HepG2 (cell line): ENCODE data around the gene CDK9. TPM values are rescaled to one million over a fixed set of nuclear protein-coding genes. Genes with fewer than 3 reads are reported as not detected.
A peak's percentile ranks its signal among the peaks of the same experiment; 100 is the strongest.

ENCODE experiments used
- GZF1 ChIP-seq: sonication (generic); formaldehyde crosslinking; IDR thresholded peaks from 2 replicates; pipeline ENCODE4 v1.5.1; 2020; ENCODE audit warnings: mild to moderate bottlenecking, missing genetic modification reagents
- HIVEP1 ChIP-seq: sonication (generic); formaldehyde crosslinking; IDR thresholded peaks from 2 replicates; pipeline ENCODE4 v1.4.0; 2020; ENCODE audit warnings: mild to moderate bottlenecking, missing genetic modification reagents
- MTA1 ChIP-seq: sonication (generic); formaldehyde crosslinking; IDR thresholded peaks from 2 replicates; pipeline ENCODE4 v1.4.0; 2020; ENCODE audit warnings: missing genetic modification reagents, mild to moderate bottlenecking, borderline replicate concordance
- MTERF4 ChIP-seq: sonication (generic); formaldehyde crosslinking; IDR thresholded peaks from 2 replicates; pipeline ENCODE4 v1.8.0; 2023; ENCODE audit warnings: mild to moderate bottlenecking, missing genetic modification reagents
- SKIL ChIP-seq: sonication (generic); formaldehyde crosslinking; IDR thresholded peaks from 2 replicates; pipeline ENCODE4 v1.8.0; 2022; ENCODE audit warnings: missing genetic modification reagents, mild to moderate bottlenecking, moderate library complexity, borderline replicate concordance
- SNAPC4 ChIP-seq: sonication (generic); formaldehyde crosslinking; IDR thresholded peaks from 2 replicates; pipeline ENCODE4 v1.4.0; 2020; ENCODE audit warnings: mild to moderate bottlenecking, missing genetic modification reagents
- SPEN ChIP-seq: sonication (generic); formaldehyde crosslinking; IDR thresholded peaks from 2 replicates; pipeline ENCODE4 v1.5.1; 2020; ENCODE audit warnings: low read depth, mild to moderate bottlenecking, missing genetic modification reagents
- STAT5B ChIP-seq: sonication (generic); formaldehyde crosslinking; IDR thresholded peaks from 2 replicates; pipeline ENCODE4 v1.4.0; 2020; ENCODE audit warnings: missing genetic modification reagents
- ZNF142 ChIP-seq: sonication (generic); formaldehyde crosslinking; IDR thresholded peaks from 2 replicates; pipeline ENCODE4 v1.4.0; 2020; ENCODE audit warnings: missing genetic modification reagents
- ZNF543 ChIP-seq: sonication (generic); formaldehyde crosslinking; IDR thresholded peaks from 2 replicates; pipeline ENCODE4 v1.4.0; 2020; ENCODE audit warnings: mild to moderate bottlenecking, missing genetic modification reagents
- ZNF737 ChIP-seq: sonication (generic); formaldehyde crosslinking; IDR thresholded peaks from 2 replicates; pipeline ENCODE4 v1.5.0; 2020; ENCODE audit warnings: missing genetic modification reagents, mild to moderate bottlenecking, borderline replicate concordance
- ZSCAN29 ChIP-seq: sonication (generic); formaldehyde crosslinking; conservative IDR thresholded peaks from 2 replicates; pipeline ENCODE4 v1.4.0; 2020; ENCODE audit warnings: mild to moderate bottlenecking, missing genetic modification reagents
- polyA plus RNA-seq, 8 experiments: library from polyadenylated mRNA; depleted of rRNA in 3 of 8; stranded (reverse) in 7 of 8; unstranded in 1 of 8; fragments of >200 nt; fragmentation: Illumina TruSeq in 4 of 8; extraction: Trizol in 4 of 8; gene quantifications; 2 replicates each; pipeline versions ENCODE4 v1.2.1 to v1.2.3, GENCODE V29; 2011 to 2016; ENCODE audit warnings: low read depth in 4 of 8, missing spikeins in 1 of 8, mixed read lengths in 1 of 8; ENCODE audit not compliant: insufficient read depth in 1 of 8
- total RNA-seq, 5 experiments: library from RNA; depleted of rRNA; stranded (reverse); fragments of >200 nt; fragmentation: Illumina TruSeq; extraction: Trizol; gene quantifications; 2 replicates each; pipeline ENCODE4 v1.2.3, GENCODE V29; 2016; ENCODE audit warnings: low read depth in 1 of 5

CDK9 gene
- total and polyA plus RNA-seq, 2 of the 13 experiments (the other 11 are each of a cell fraction or from before 2014, with no cell fraction given): 16.8 to 21.5 TPM

GRCh38 chr9:127828262-127829031 lies 42.6 kb downstream of the CDK9 start (continued):
- TF ChIP-seq MTA1 (CRISPR knock-in tag) (peak; percentile 18; the same call in 1 of the 2 replicates), ZNF142 (CRISPR knock-in tag) (no peak), SKIL (CRISPR knock-in tag) (no peak), HIVEP1 (CRISPR knock-in tag) (no peak), ZNF543 (CRISPR knock-in tag) (peak; percentile 57; the same call in 1 of the 2 replicates), STAT5B (CRISPR knock-in tag) (no peak), ZSCAN29 (CRISPR knock-in tag) (no peak), SPEN (CRISPR knock-in tag) (peak; percentile 59; the same call in 1 of the 2 replicates), GZF1 (CRISPR knock-in tag) (no peak), ZNF737 (CRISPR knock-in tag) (no peak), MTERF4 (0 out of 2 replicates have a peak, but pooled peaks have one; percentile 30), SNAPC4 (CRISPR knock-in tag) (no peak)
